Ecto neural progenitor cell (in vitro differentiated cells): ENCODE data around the gene SEMA6D.
A peak's percentile ranks its signal among the peaks of the same experiment; 100 is the strongest.

Experiments used
- DNase-seq: peaks from one replicate; pipeline ENCODE4 v3.0.0-alpha.2; 2018; ENCODE audit warnings: low spot score

The SEMA6D gene

GRCh38 chr15:47717036-47717612 lies at the start of gene SEMA6D:
Gene SEMA6D (plus strand): TSS chr15:47717505. CDS start chr15:47759799, 42,294 bp downstream.
- peak; percentile 91 for DNase-seq

- DNase-seq, result no peak
Measured at GRCh38 chr15:47669221-47669620, 48.1 kb upstream of the SEMA6D start.

GRCh38 chr15:47670365-47670764 lies 46.9 kb upstream of the SEMA6D start:
- no peak for DNase-seq

GRCh38 chr15:47673232-47673761 lies 44.0 kb upstream of the SEMA6D start:
- no peak for DNase-seq

GRCh38 chr15:47674586-47675232 lies 42.6 kb upstream of the SEMA6D start:
- no peak for DNase-seq

GRCh38 chr15:47675735-47676134 lies 41.6 kb upstream of the SEMA6D start:
- DNase-seq, result peak; percentile 54

GRCh38 chr15:47678040-47678439 lies 39.3 kb upstream of the SEMA6D start:
- no peak for DNase-seq

- no peak for DNase-seq
Measured at GRCh38 chr15:47682661-47683060, 34.6 kb upstream of the SEMA6D start.

- no peak for DNase-seq
Measured at GRCh38 chr15:47685141-47685870, 32.0 kb upstream of the SEMA6D start.

- DNase-seq, result no peak
Measured at GRCh38 chr15:47688573-47689086, 28.7 kb upstream of the SEMA6D start.

GRCh38 chr15:47689660-47690059 lies 27.6 kb upstream of the SEMA6D start:
- no peak for DNase-seq

- DNase-seq, result no peak
Measured at GRCh38 chr15:47691882-47692281, 25.4 kb upstream of the SEMA6D start.

- no peak for DNase-seq
Measured at GRCh38 chr15:47696351-47696750, 21.0 kb upstream of the SEMA6D start.

GRCh38 chr15:47705281-47705997 lies 11.9 kb upstream of the SEMA6D start:
- DNase-seq, result no peak

- DNase-seq, result no peak
Measured at GRCh38 chr15:47707391-47707790, 9.9 kb upstream of the SEMA6D start.

- no peak for DNase-seq
Measured at GRCh38 chr15:47708161-47708980, 8.9 kb upstream of the SEMA6D start.

GRCh38 chr15:47711655-47712054 lies 5.7 kb upstream of the SEMA6D start:
- DNase-seq, result no peak

GRCh38 chr15:47715402-47715801 lies 1.9 kb upstream of the SEMA6D start:
- DNase-seq, result no peak

- peak; percentile 47 for DNase-seq
Measured at GRCh38 chr15:47715856-47716445, 1.4 kb upstream of the SEMA6D start.

GRCh38 chr15:47716516-47716915 lies 789 bp upstream of the SEMA6D start:
- DNase-seq, result no peak
